Occipital lobe (tissue), 2 donors: ENCODE measurements around the gene ZEB2. TPM values are rescaled to one million over a fixed set of nuclear protein-coding genes. Genes with fewer than 3 reads are reported as not detected.

Experiments
- DNase-seq: peaks from one replicate; lab custom pipeline; 2025; lab: John Stamatoyannopoulos, UW
- total RNA-seq: library from RNA; depleted of rRNA; stranded (reverse); fragments of >200 nt; gene quantifications from one replicate; pipeline ENCODE4 v1.2.3, GENCODE V29; 2014

The ZEB2 gene
- total RNA-seq, 1 donor from 2014 or later: 430 TPM

DNA sequence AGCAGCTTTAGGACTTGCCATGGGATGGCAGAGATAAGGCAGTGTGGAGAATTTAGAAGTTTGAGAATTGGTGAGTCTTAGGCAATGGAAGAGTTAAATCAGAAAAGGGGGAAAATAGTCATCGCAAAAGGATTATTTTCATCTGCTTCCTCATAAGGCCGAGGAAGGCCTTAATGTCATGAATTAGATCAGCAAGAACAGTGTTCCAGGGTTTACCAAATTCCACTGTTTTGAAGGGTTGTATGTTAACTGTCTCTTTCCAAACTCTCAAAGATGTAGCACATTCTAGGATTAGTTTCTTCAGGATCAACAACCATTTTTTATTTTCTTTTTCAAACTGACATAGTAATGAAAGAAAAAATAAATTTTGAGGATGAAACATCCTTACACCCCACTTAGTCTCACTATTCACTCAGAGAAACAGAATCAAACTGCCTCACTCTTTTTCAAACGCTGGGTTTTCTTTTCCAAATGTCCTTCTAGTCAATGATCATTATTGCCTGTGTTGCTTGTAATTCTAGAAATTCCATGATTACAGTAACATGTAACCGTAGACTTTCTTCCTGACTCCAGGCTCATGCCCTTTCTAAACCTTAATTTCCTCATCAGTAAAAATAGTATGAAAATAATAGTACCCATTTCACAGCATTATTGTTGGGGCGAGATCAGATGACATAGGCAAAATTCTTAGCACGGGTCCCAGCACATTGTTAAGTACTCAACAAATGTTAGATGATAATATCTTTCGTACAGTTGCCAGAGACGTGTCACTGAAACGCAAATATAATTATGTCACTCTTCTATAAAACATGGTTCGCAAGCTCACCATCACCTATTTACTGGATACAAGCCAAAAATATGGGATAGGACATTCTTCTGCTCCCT lies 23.6 kb downstream of the ZEB2 start:
- DNase-seq: no peak

DNA sequence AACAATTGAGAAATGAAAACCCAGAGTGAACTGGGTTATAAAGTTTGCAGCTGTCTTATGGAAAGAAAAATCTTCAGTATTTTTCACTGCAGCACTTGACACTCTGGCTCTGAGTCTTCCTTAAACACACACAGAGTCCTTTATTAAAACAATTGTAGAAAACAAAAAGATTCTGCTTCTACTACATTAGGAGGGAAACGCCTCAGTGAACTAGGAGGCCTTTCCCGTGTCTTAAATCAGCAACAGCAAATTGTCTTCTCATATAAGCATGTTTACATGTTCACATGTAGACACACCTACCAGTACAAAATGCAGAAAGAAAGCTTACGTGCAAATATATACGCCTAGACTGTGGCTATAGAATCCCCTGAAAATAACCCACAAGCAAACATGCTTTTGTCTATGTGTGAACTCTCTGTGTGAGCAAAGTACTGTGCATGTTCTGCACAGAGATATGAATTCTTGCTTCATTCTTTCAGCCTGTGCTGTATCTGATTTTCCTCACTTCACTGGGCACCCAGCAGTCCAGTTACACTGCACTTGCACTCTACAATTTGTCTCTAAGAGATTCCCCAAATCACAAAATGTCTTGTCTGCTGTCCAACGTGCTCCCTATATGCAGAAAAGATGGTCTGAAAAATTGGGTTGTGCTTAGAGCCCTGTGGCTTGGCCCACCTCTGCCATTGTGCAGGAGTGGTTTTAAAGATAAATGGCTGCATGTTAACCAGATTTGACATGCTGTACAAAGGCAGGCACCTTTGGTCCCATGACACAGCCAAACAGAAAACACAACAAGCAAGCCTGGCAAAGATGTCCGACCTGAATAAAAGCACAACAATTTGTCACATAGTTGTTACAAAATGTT lies 24.5 kb downstream of the ZEB2 start:
- DNase-seq: no peak

DNA sequence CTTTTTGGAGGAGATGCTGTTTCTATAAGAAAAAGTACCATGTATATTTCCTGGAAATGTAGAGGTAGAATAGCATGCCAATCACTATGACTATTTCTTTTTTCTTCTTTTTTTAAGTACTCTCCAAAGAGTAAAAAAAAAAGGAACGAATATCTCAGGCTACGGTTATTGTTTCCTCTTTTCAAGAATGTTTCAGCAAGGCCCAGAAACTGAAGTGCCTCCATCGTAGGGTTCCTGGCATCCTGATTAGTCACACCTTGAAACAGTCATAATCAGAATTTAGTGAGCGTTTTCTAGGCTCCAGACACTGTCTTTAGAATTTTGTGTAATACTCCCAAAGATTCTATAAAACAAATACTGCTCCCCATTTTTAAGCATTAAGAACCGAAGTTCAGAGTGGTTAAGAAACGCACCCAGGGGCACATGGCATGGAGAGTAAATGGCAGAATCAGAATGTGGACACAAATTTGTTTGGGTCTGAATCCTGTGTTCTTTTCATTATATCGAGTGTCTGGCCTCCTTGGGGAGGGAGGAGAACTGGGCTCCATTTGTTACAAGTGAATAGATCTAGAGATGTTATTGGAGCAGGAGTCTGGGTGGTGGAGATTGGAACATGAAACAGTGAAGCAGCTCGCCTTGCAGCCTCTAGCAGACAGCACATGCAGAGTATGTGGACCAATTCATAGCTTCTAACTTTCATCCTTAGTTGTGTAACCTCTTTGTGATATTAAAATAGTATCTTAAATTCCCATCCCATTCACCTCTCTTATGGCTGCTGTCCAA lies 26.7 kb downstream of the ZEB2 start:
- no peak for DNase-seq

DNA sequence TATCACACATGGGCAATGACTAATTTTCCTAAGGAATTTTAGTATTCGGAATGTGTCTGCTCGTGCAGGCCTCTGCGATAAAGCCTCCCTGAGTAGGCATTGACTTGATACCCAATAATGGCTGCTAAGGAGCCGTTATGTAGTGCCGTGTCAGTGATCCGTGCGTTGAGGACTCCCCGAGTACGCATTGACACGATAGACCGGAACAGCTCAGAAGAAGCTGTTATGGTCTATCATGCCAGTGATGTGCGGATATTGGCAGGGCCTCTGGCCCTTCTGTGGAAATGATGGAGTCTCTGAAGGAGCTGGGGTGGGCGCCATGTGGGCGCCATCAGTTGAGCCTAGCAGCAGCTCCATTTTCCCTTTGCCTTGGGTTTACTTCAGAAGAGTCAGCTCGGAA lies 29.1 kb downstream of the ZEB2 start:
- DNase-seq: no peak

DNA sequence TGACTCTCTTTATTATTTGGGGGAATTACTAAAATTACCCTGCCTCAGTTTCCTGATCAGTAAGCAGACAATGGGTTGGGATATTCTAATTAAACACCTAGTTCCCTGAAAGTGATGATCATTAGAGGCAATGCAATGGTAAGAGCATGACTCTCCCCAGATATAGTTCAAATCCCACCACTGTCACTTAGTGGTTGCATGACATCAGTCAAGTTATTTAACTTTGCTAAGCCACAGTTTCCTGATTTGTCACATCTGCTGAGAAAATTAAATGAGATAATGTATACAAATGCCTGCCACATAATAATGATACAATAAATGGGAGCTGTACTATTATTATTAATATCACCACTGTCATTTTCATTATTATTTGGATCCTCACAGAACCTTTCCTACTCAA lies 29.9 kb downstream of the ZEB2 start:
- no peak for DNase-seq

DNA sequence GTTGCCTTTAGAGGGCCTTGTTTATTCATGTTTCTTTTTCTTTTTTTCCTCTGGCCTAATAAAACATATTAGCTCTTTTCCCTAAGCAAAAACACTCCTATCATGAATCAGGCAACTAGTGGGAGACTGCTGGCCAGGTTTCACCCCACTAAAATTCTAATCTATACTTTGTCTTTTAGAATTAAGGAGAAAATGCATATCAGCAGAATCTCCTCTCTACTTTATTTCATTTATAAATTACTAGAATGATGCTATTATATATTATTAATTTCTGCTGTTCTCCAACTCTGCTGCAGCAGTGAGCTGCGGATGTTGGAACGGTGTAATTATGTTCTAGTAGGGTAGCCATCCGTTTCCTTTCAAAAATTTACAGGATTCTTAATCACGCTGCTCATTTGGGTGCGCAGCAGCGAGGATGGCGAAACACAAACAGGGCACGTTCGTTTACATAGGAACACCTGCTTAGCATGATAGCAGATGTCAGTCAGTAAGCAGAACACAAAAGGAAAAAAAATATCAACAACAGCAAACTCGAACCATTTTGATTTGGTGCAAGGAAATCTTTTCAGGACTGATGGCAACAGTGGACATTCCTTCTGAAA lies 30.5 kb downstream of the ZEB2 start:
- no peak for DNase-seq

DNA sequence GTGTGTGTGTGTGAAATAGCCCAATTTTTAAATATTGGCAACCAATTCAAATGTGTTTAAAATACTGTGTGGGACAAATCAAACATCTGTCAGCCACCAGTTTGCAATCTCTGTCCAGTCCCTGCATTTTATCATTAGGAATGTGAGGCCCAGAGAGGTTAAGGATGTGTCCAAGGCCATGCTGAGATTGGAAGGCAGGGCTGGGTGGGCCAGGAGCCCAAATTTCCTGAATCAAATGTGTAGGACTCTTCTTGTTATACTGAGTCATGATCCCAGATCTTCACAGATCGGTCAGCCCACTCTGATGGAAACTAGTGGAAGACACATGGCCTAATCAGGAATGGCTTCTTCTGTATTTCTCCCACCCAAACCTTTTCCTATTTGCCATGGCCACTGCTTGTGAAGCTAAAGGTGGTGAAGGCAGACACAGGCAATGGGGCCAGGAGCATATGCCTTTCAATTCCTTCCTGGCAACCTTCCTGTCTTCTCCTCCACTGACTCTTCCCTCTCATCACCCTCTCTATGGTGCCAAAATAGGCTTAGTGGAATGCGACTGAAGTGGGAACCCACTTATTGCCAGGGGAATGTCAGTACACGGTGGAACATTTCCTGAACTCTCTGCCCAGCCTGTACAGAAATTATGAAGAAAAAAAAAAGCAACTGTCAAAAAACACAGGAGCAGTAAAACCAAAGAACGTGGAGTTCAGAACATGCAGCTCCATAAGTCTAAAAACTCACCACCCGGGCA lies 35.5 kb downstream of the ZEB2 start:
- no peak for DNase-seq

DNA sequence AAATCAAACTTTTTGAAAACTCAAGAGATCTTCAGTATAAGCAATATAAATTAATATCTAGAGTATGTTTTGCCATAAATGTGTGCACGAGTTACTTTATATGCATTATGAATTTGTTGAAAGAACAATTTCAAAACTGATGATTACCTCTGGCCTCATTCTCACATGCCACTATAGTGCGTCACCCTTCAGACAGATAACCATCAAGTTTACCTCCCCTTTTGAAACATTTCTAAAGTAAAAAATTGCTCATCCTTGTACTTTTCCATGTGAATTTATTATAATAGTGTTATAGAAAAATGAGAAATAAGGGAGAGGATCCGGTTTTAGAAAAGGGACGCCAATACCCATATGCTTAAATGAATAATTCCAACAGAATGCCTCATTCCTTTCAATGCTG lies 38.3 kb downstream of the ZEB2 start:
- no peak for DNase-seq

DNA sequence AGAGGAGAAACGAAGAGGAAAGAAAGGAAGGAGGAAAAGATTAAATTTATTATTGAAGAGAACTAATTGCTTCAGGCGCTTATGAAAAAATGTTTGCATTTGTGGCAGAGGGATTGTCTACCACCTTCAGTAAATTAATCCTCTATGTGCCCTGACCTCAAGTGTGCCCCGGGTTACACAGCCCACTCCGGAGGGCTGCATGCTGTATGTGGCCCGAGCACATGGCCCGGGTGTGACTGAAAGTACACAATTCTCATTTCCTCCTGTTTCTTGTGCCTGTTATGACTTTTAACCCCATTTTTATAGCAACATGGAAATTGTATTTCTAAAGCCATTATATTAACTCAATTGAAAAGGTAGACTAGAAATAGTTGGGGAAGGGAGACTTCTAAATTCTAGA lies 38.8 kb downstream of the ZEB2 start:
- DNase-seq: no peak

DNA sequence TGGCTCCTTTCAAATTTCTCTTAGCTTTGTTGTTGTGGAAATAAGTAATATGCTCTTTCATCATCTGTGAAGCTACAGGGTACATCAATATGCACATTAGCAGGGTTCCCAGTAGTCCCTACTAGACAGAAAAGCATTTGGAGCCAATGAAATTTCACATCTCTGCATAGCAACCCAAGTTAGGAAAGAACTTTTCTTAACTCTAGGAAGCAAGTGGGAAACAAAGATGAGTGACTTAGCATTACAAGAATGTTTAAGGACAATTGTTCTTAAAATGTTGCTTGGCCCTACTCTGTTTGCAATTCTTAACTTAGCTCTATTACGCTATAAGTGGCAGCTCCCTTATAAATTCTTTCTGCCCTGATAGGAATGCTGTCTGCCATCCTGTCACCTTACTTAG lies 39.6 kb downstream of the ZEB2 start:
- no peak for DNase-seq

DNA sequence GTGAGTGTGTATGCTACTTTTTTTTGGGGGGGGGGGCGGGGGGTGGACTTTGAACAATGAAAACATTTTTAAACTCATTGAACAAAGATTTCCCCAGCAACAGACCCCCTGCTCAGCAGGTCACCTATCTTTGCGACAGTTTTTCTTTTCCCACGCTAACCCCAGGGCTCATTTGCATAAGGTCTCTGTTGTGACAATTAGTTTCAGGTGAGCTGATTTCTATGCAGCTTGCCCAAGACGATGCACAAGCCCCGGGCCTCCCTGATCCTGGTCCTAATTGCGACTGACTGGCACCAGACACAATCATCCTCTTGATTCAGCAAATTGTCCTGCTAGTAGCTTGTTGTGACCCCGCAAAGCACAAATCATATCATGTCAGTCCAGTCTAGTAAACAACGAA lies 40.3 kb downstream of the ZEB2 start:
- no peak for DNase-seq

DNA sequence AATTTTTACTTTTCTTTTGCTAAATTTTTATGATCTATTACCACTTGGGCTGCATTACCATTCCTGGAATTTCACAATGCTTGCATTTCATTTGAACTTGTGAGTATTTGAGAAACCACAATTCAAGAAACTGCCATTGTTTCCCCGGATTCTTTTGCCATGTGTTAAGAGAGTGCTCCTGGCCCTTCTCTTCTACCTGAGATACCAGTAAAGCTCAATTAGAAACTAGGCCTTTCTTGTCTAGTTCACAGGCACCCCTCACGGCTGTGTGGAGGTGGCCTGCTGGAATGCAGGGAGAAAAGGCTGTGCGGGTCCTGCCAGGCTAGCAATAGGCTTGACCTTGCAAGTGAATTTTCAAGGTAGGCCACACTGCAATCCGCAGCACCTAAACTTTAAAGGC lies 40.8 kb downstream of the ZEB2 start:
- no peak for DNase-seq

DNA sequence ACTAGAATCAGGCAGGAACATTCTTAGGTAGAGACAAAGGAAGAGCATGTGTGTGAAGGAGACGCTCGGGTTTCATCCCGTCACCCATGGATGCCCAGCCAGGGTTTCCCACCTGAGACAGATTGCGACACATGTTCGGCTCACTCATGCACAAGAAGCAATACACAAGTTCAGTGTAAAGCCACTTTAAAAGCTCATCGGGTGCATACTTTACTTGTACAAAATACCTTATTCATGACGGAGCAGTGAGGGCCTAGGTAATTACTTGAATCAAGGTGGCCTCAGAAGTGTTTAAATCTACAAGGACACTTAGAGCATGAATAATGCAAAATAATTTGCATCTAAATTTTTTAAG lies 42.0 kb downstream of the ZEB2 start:
- DNase-seq: no peak

DNA sequence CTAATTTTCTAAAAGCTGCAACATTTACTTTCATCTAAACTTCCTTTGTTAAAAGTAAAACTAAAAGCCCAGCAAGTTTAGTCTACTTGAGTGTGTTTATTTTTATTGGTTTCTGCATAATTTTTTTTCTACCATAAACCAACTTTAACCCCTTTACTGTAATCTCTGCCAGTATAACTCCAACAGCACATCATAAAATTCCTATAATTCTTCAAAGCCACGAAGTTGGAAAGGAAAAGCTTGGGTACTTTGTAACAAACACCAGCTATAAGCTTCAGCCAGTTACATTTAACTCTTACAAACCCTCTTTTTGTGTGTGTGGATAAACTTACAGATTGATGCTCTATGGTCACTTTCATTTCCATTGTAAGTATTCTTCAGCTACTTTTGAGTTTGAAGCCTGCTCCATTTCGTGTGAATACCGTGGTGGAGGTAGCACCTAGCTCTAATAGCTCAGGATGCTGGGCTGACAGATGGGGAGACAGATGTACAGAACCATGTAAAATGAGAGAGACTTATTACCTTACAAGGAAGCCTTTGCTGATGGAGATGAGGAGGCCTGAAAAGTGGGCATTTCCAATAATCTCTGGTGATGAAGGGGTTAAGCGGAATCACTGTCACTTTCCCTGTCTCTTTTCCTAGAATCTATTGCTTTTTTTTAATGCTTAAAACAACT lies 42.5 kb downstream of the ZEB2 start:
- DNase-seq: no peak

DNA sequence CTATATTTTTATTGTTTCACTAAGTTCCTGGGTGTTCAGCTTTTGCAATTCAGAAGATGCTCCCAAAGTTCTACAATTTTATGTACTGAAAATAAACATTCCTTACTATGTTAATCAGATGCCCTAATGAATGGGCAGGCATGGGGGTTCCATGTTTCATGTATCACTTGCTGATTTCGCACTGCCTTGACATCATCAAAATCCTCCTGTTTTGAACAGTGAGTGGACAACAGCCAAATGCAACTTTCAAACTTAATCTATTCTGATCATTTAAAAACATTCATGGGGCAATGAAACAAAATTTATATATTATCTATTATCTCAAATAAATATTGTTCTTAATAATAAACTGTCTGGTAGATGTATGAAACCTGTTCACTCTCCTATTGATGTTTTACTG lies 43.2 kb downstream of the ZEB2 start:
- DNase-seq: no peak

DNA sequence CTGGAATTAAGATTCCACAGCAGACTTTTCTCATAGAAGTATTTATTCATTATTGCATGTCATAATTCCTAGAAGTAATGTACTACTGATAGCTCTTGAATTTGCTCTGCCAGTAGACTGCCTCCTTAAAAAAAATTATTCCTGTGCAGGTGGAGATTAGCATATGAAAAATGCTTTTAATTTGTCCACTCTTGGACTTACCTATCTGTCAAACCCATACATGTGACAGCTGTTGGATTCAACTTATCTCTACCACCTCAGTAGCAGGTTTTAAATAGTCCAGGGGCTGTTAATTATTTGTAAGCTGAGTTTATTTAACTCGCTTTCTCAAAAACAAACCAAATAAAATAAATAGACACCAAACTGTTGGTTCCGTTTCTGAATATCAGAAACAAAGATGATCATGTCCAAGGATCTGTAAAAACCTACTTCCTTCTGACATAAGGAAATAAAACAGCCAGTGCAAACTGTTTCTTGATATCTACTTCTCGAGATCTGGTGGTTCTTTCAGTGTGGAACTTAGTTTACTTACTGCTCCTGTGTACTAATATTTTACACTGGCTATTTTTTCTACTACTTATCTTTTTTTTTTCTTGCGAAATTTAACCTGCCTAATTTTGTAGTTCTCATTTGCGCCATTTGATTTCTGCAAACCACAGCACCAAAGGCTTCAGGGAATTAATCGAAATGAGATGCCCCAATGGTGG lies 44.2 kb downstream of the ZEB2 start:
- no peak for DNase-seq

DNA sequence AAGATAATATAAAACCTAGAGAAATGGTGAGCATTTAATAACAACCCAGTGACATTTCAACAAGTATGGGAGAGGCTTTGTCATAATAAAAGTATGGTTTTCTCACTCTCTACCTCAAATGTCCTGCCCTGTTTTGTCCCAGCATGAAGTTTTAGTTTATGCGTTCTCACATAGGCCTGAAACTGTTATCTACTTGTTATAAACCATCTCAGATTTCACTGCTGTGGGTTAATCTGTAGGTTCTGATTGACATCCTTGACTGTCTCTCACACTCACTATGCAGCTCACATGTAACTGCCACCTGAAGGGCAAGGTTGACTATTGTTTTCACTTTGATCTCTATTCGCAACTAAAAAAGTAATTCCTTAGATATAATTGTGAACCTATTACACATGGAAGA lies 44.9 kb downstream of the ZEB2 start:
- DNase-seq: no peak

DNA sequence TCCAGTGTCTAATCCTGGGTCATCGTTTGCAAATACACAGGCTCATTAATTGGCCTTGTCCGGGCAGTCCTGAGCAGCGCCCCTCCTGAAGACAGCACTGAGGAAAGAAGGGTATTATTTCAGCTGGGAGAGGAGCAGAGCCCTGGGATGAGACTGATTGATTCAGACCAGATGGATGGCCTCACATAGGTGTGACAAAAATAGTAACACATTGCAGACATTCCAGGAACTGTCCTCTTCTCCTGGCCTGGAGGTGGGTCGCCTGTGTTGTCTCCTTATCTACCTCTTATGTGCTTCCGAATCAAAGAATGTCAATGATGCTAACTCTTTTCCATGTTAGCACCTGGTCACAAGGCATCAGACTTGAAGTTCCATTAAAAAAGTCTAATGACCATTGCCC lies 45.9 kb downstream of the ZEB2 start:
- no peak for DNase-seq

DNA sequence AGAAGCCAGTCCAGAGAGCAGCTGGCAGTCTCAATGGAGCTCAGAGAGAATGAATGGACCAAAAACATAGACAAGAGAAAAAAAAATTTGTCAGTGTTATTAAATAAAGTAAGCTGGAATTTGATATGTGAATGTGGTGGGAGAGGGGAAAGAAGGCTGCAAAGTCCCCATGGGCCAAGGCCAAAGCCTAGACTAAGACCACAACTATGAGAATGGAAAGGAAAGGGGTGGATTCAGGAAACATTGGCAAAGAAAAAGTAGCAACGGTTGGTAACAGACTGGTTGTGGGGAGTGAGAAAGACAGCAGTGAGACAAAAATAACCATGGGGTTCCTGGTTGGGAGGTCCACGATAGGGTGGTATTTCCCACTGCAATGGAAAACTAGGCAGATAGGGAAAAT lies 47.0 kb downstream of the ZEB2 start:
- DNase-seq: no peak

DNA sequence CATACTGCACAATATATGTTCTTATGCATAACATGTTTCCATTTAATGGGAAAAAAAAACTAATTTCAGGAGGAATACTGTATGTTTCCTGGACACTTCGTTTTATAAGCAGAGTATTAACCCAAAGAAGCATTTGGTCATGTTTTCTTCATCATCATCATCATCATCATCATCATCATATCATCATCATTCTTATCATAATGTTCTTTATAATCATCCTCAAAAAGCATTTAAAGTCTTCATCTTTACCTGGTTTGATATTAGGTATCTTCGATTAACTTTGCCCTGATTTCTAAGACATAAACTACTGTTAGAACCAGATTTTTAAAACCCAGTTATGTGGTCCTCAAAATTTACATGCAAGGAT lies 47.9 kb downstream of the ZEB2 start:
- DNase-seq: no peak
